Measurements from ENCODE around the gene CNNM2.

The CNNM2 gene

GRCh38 chr10:103077491-103078308 is 159.6 kb downstream of the CNNM2 start:
- DNase-seq = no peak

GRCh38 chr10:103078309-103078615 is 160.2 kb downstream of the CNNM2 start:
- DNase-seq = no peak

GRCh38 chr10:103078676-103079075 is 160.6 kb downstream of the CNNM2 start:
- no peak for DNase-seq

GRCh38 chr10:103079100-103079499 is 161.0 kb downstream of the CNNM2 start:
- DNase-seq = no peak

- no peak for DNase-seq
Measured at GRCh38 chr10:103079946-103080345, 161.9 kb downstream of the CNNM2 start.

- DNase-seq = no peak
Measured at GRCh38 chr10:103080891-103081581, 162.9 kb downstream of the CNNM2 start.

GRCh38 chr10:103082683-103083082 is 164.6 kb downstream of the CNNM2 start:
- DNase-seq = no peak

- no peak for DNase-seq
Measured at GRCh38 chr10:103083266-103083976, 165.3 kb downstream of the CNNM2 start.

GRCh38 chr10:103083977-103084320 is 165.9 kb downstream of the CNNM2 start:
- no peak for DNase-seq

GRCh38 chr10:103086261-103086660 is 168.2 kb downstream of the CNNM2 start:
- DNase-seq = no peak

GRCh38 chr10:103086799-103087198 is 168.7 kb downstream of the CNNM2 start:
- no peak for DNase-seq

- DNase-seq = no peak
Measured at GRCh38 chr10:103089493-103089892, 171.4 kb downstream of the CNNM2 start.

GRCh38 chr10:103090911-103091310 is 172.8 kb downstream of the CNNM2 start:
- no peak for DNase-seq

GRCh38 chr10:103095005-103095404 is 176.9 kb downstream of the CNNM2 start:
- DNase-seq = no peak

- DNase-seq = no peak
Measured at GRCh38 chr10:103096130-103096529, 178.0 kb downstream of the CNNM2 start.

GRCh38 chr10:103098240-103098639 is 180.1 kb downstream of the CNNM2 start:
- no peak for DNase-seq

- DNase-seq = no peak
Measured at GRCh38 chr10:103100620-103101019, 182.5 kb downstream of the CNNM2 start.

- DNase-seq = no peak
Measured at GRCh38 chr10:103102195-103102594, 184.1 kb downstream of the CNNM2 start.

- DNase-seq = no peak
Measured at GRCh38 chr10:103103989-103104388, 185.9 kb downstream of the CNNM2 start.

- no peak for DNase-seq
Measured at GRCh38 chr10:103104721-103105120, 186.6 kb downstream of the CNNM2 start.

- DNase-seq = no peak
Measured at GRCh38 chr10:103105462-103105861, 187.4 kb downstream of the CNNM2 start.

- DNase-seq = no peak
Measured at GRCh38 chr10:103106539-103106938, 188.4 kb downstream of the CNNM2 start.

GRCh38 chr10:103109821-103110220 is 191.7 kb downstream of the CNNM2 start:
- no peak for DNase-seq

- DNase-seq = no peak
Measured at GRCh38 chr10:103110407-103110806, 192.3 kb downstream of the CNNM2 start.

Data from activated naive CD4-positive, alpha-beta T cell (primary cell).